HG03460 (cell line): ENCODE measurements around the gene MESP2.

Source experiments
- ATAC-seq: cut with Tn5 transposase; IDR thresholded peaks from one replicate; pipeline ENCODE4 v1.9.1; 2021; ENCODE audit not compliant: unreplicated experiment

MESP2 gene

GRCh38 chr15:89776274-89777072 lies at the start of gene MESP2:
TSS of gene MESP2 (plus strand) at chr15:89776332. CDS start at chr15:89776358, 26 bp downstream.
- peak; percentile 58 for ATAC-seq

GRCh38 chr15:89728254-89728653 lies 47.9 kb upstream of the MESP2 start:
- no peak for ATAC-seq

GRCh38 chr15:89731275-89731674 lies 44.9 kb upstream of the MESP2 start:
- ATAC-seq, result no peak

GRCh38 chr15:89732451-89733172 lies 43.5 kb upstream of the MESP2 start:
- ATAC-seq, result no peak

GRCh38 chr15:89735773-89736172 lies 40.4 kb upstream of the MESP2 start:
- no peak for ATAC-seq

- no peak for ATAC-seq
Observed at GRCh38 chr15:89740137-89740536, 36.0 kb upstream of the MESP2 start.

GRCh38 chr15:89743011-89743410 lies 33.1 kb upstream of the MESP2 start:
- no peak for ATAC-seq

- ATAC-seq, result no peak
Observed at GRCh38 chr15:89743594-89743993, 32.5 kb upstream of the MESP2 start.

- no peak for ATAC-seq
Observed at GRCh38 chr15:89745131-89745530, 31.0 kb upstream of the MESP2 start.

GRCh38 chr15:89745768-89746167 lies 30.4 kb upstream of the MESP2 start:
- no peak for ATAC-seq

GRCh38 chr15:89746386-89746780 lies 29.7 kb upstream of the MESP2 start:
- ATAC-seq, result no peak

- ATAC-seq, result no peak
Observed at GRCh38 chr15:89747708-89748682, 28.1 kb upstream of the MESP2 start.

- no peak for ATAC-seq
Observed at GRCh38 chr15:89749054-89749453, 27.1 kb upstream of the MESP2 start.

- no peak for ATAC-seq
Observed at GRCh38 chr15:89749526-89749925, 26.6 kb upstream of the MESP2 start.

- ATAC-seq, result peak; percentile 14
Observed at GRCh38 chr15:89749951-89750559, 26.1 kb upstream of the MESP2 start.

- peak; percentile 92 for ATAC-seq
Observed at GRCh38 chr15:89750560-89751542, 25.3 kb upstream of the MESP2 start, which contains the start of gene MESP1. TSS of gene MESP1 (minus strand) at chr15:89751249. CDS start at chr15:89751231, 18 bp downstream.

- ATAC-seq, result no peak
Observed at GRCh38 chr15:89751748-89752147, 24.4 kb upstream of the MESP2 start.

- no peak for ATAC-seq
Observed at GRCh38 chr15:89753855-89754254, 22.3 kb upstream of the MESP2 start.

- ATAC-seq, result no peak
Observed at GRCh38 chr15:89754361-89755154, 21.6 kb upstream of the MESP2 start.
